HG03378 (cell line): Measurements from ENCODE around the gene FNDC8.
"Not testable (repeated sequence)": the region's sequence is repeated elsewhere in the genome, so short reads cannot be mapped to it uniquely, and the experiment has no call there.

Experiments
- ATAC-seq: cut with Tn5 transposase; IDR thresholded peaks from one replicate; pipeline ENCODE4 v1.9.1; 2021; ENCODE audit warnings: mild to moderate bottlenecking, moderate library complexity; ENCODE audit not compliant: unreplicated experiment

FNDC8 gene

GRCh38 chr17:35141681-35142466, 20.5 kb downstream of the FNDC8 start, which contains the start of gene NLE1:
NLE1 (minus strand) TSS chr17:35142303; CDS start chr17:35142275, 28 bp downstream.
- no peak for ATAC-seq

- no peak for ATAC-seq
Observed at GRCh38 chr17:35142467-35142796, 21.0 kb downstream of the FNDC8 start.

GRCh38 chr17:35144840-35145239, 23.4 kb downstream of the FNDC8 start:
- no peak for ATAC-seq

- no peak for ATAC-seq
Observed at GRCh38 chr17:35146214-35146833, 24.9 kb downstream of the FNDC8 start.

GRCh38 chr17:35147375-35147905, 26.0 kb downstream of the FNDC8 start, which contains the start of gene UNC45B:
UNC45B (plus strand) TSS chr17:35147817; CDS start chr17:35148264, 447 bp downstream.
- ATAC-seq, result no peak

- ATAC-seq, result no peak
Observed at GRCh38 chr17:35148144-35148543, 26.7 kb downstream of the FNDC8 start.

GRCh38 chr17:35149941-35150340, 28.5 kb downstream of the FNDC8 start:
- ATAC-seq, result no peak

GRCh38 chr17:35151080-35151479, 29.7 kb downstream of the FNDC8 start:
- ATAC-seq, result not testable (repeated sequence)

GRCh38 chr17:35152421-35153140, 31.2 kb downstream of the FNDC8 start:
- no peak for ATAC-seq

GRCh38 chr17:35154196-35155165, 33.1 kb downstream of the FNDC8 start:
- ATAC-seq, result no peak

GRCh38 chr17:35155246-35155645, 33.8 kb downstream of the FNDC8 start:
- no peak for ATAC-seq

GRCh38 chr17:35159940-35160339, 38.5 kb downstream of the FNDC8 start:
- ATAC-seq, result no peak

GRCh38 chr17:35160354-35161201, 39.2 kb downstream of the FNDC8 start:
- ATAC-seq, result no peak

- ATAC-seq, result no peak
Observed at GRCh38 chr17:35161281-35161761, 39.9 kb downstream of the FNDC8 start.

GRCh38 chr17:35162755-35163154, 41.3 kb downstream of the FNDC8 start:
- ATAC-seq, result no peak

GRCh38 chr17:35163886-35164285, 42.5 kb downstream of the FNDC8 start:
- no peak for ATAC-seq

- ATAC-seq, result no peak
Observed at GRCh38 chr17:35164716-35165115, 43.3 kb downstream of the FNDC8 start.

GRCh38 chr17:35166526-35166925, 45.1 kb downstream of the FNDC8 start:
- ATAC-seq, result no peak

- ATAC-seq, result no peak
Observed at GRCh38 chr17:35167046-35167445, 45.6 kb downstream of the FNDC8 start.
